ENCODE data around the gene SIGLEC12. TPM values are rescaled to one million over a fixed set of nuclear protein-coding genes. Genes with fewer than 3 reads are reported as not detected.

SIGLEC12 gene
- total RNA-seq, 1 experiment from 2014 or later = not detected

GRCh38 chr19:51548213-51548651 is 46.6 kb upstream of the SIGLEC12 start:
- Mint-ChIP-seq H3K4me1 (ENCODE audit: low read depth, unreplicated experiment) (peaks cover 30% of the 10 kb centered on the region), H3K27ac (ENCODE audit: unreplicated experiment) (no peak overlapping the region), H3K27me3 (ENCODE audit: unreplicated experiment) (peaks cover 41% of the 10 kb centered on the region), H3K36me3 (ENCODE audit: insufficient read depth, unreplicated experiment) (no peaks in the 10 kb centered on the region), H3K9me3 (ENCODE audit: low read depth, unreplicated experiment) (peaks cover 3% of the 10 kb centered on the region), H3K4me3 (ENCODE audit: low read depth, unreplicated experiment) (no peak overlapping the region)
- no peak for DNase-seq
- no TSS peak for BruUV-seq (replicated peaks)
- intact Hi-C loops (cut with micrococcal nuclease; ENCODE audit: unreplicated experiment) = no loop called here
- TF ChIP-seq CTCF (IDR thresholded peaks at IDR 0.05; ENCODE audit: unreplicated experiment) = no peak
- CTCF ChIA-PET = interaction anchor here (0.6 to 1.3 kb wide), 3 partner anchors 36 to 190 kb away, joined by 3 to 4 read pairs (median 4); no protein-coding TSS in a partner anchor

GRCh38 chr19:51547397-51548212 is 46.0 kb upstream of the SIGLEC12 start:
- Mint-ChIP-seq H3K4me1 (ENCODE audit: low read depth, unreplicated experiment) (peaks cover 30% of the 10 kb centered on the region), H3K4me3 (ENCODE audit: low read depth, unreplicated experiment) (no peak overlapping the region), H3K36me3 (ENCODE audit: insufficient read depth, unreplicated experiment) (no peaks in the 10 kb centered on the region), H3K27ac (ENCODE audit: unreplicated experiment) (no peak overlapping the region), H3K9me3 (ENCODE audit: low read depth, unreplicated experiment) (peaks cover 3% of the 10 kb centered on the region), H3K27me3 (ENCODE audit: unreplicated experiment) (peaks cover 41% of the 10 kb centered on the region)
- no TSS peak for BruUV-seq (replicated peaks)
- no peak for TF ChIP-seq CTCF (IDR thresholded peaks at IDR 0.05; ENCODE audit: unreplicated experiment)
- DNase-seq = no peak
- CTCF ChIA-PET = interaction anchor here (0.6 to 1.3 kb wide), 3 partner anchors 36 to 191 kb away, joined by 3 to 4 read pairs (median 4); no protein-coding TSS in a partner anchor
- intact Hi-C loops (cut with micrococcal nuclease; ENCODE audit: unreplicated experiment) = loop anchor here (2.0 kb wide), 2 partner anchors 23 to 73 kb away; partner anchors contain the start of gene ZNF175

- TF ChIP-seq CTCF (IDR thresholded peaks at IDR 0.05; ENCODE audit: unreplicated experiment) = no peak
- BruUV-seq (replicated peaks) = no TSS peak
- peaks cover 3% of the 10 kb centered on the region for H3K9me3 Mint-ChIP-seq (ENCODE audit: low read depth, unreplicated experiment)
- no peak overlapping the region for H3K27ac Mint-ChIP-seq (ENCODE audit: unreplicated experiment)
- intact Hi-C loops (cut with micrococcal nuclease; ENCODE audit: unreplicated experiment) = loop anchor here (2.0 kb wide), 2 partner anchors 24 to 72 kb away; partner anchors contain the start of gene ZNF175
- H3K36me3 Mint-ChIP-seq (ENCODE audit: insufficient read depth, unreplicated experiment) = no peaks in the 10 kb centered on the region
- no peak overlapping the region for H3K4me3 Mint-ChIP-seq (ENCODE audit: low read depth, unreplicated experiment)
- peak; percentile 57 for DNase-seq
- peaks cover 41% of the 10 kb centered on the region for H3K27me3 Mint-ChIP-seq (ENCODE audit: unreplicated experiment)
- H3K4me1 Mint-ChIP-seq (ENCODE audit: low read depth, unreplicated experiment) = peaks cover 30% of the 10 kb centered on the region
- CTCF ChIA-PET = interaction anchor here (0.6 to 1.1 kb wide), 3 partner anchors 24 to 72 kb away, joined by 3 to 4 read pairs (median 4); partner anchors contain the start of gene ZNF175
These were observed 45.2 kb upstream of the SIGLEC12 start for GRCh38 chr19:51546650-51547396.

- BruUV-seq (replicated peaks) = no TSS peak
- H3K4me3 Mint-ChIP-seq (ENCODE audit: low read depth, unreplicated experiment) = no peak overlapping the region
- no peaks in the 10 kb centered on the region for H3K36me3 Mint-ChIP-seq (ENCODE audit: insufficient read depth, unreplicated experiment)
- peaks cover 3% of the 10 kb centered on the region for H3K9me3 Mint-ChIP-seq (ENCODE audit: low read depth, unreplicated experiment)
- intact Hi-C loops (cut with micrococcal nuclease; ENCODE audit: unreplicated experiment) = loop anchor here (2.0 kb wide), 2 partner anchors 25 to 71 kb away; partner anchors contain the start of gene ZNF175
- CTCF ChIA-PET = interaction anchor here (1.1 kb wide), 1 partner anchor 71 kb away, joined by 4 read pairs; no protein-coding TSS in a partner anchor
- no peak overlapping the region for H3K27ac Mint-ChIP-seq (ENCODE audit: unreplicated experiment)
- H3K4me1 Mint-ChIP-seq (ENCODE audit: low read depth, unreplicated experiment) = peaks cover 30% of the 10 kb centered on the region
- no peak for DNase-seq
- no peak for TF ChIP-seq CTCF (IDR thresholded peaks at IDR 0.05; ENCODE audit: unreplicated experiment)
- H3K27me3 Mint-ChIP-seq (ENCODE audit: unreplicated experiment) = peaks cover 41% of the 10 kb centered on the region
These were observed 44.6 kb upstream of the SIGLEC12 start for GRCh38 chr19:51546107-51546649.
